HS-5 (cell line): ENCODE data around the gene CSRP1.
"Not testable (repeated sequence)": the region's sequence is repeated elsewhere in the genome, so short reads cannot be mapped to it uniquely, and the experiment has no call there.

ENCODE experiments used
- DNase-seq: peaks from one replicate; pipeline ENCODE4 v3.0.0-alpha.2; 2012; ENCODE audit warnings: low read depth

CSRP1 gene

GRCh38 chr1:201496296-201496690, 10.6 kb downstream of the CSRP1 start:
- no peak for DNase-seq

DNA sequence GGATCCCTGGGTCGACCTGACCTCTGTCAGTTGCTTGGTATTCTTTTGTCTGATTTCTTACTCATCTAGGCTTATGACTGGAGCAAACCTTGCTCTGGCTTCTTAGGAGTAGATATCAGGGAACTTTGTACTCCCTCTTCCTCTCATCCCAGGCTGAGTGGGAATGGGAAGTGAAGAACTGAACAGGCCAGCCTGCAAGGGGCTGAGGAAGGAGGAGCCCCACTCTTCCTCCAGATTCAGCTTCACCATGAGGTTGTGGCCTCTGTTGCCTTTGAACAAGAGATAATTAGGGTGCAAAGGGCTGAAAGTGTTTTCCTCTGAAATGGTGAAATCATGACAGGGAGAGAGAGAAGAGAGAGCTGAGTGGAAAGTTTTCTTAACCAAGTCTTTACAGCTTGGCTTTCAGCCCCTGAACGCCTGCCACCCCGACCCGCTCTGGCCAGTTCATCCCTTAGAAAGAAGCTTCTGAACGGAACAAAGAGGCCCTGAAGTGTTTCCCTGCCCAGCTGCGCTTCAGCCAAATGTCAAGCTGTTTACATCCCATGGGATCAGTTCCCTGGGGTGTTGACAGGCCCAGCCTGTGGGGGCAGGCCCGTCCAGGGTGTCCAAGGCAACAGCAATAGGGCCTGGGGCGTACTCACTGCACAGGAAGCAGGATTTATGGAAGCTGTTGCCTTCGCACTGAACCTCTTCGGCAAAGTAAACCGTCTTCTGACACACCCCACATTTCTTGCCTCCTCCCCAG, 11.2 kb downstream of the CSRP1 start:
- no peak for DNase-seq

DNA sequence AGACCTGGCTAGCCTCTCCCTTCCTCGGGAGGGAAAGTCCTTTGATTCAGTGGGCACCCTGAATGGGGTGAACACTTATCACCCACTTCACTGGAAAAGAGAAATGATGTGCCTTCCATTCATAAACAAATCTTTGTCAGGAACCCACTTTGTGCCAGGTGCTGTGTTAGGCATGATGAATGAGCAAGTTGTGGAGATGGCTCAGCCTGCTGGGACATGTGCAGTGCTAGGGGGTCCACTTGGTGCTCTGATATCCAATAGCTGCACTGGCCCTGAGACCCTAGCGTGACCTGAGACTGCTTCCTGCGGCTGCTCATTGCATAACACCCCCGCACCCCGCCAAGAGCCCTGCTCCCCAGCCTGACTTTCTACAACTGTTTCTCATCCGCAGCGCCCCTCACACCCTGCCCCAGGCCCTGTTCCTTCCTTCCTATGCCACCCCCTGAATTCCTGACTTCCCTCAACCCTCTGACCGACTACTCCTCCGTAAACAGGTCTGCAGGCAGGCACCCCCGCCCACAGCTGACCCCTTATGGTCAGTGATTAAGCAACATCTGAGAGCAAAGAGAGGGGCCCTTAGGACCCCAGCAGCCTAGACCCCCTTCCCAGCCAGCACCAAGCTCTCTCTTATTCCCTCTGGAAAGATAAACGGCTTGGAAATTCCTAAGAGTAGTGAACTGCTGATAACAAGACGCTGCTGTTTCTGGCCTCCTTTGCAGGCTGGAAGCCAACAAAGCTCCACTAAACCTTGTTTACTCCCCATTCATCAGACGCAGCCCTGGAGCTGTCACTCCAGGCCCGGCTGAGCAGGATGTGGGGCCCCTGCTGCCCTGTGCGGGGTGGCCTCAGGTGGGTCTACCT, 12.9 kb downstream of the CSRP1 start:
- no peak for DNase-seq

DNA sequence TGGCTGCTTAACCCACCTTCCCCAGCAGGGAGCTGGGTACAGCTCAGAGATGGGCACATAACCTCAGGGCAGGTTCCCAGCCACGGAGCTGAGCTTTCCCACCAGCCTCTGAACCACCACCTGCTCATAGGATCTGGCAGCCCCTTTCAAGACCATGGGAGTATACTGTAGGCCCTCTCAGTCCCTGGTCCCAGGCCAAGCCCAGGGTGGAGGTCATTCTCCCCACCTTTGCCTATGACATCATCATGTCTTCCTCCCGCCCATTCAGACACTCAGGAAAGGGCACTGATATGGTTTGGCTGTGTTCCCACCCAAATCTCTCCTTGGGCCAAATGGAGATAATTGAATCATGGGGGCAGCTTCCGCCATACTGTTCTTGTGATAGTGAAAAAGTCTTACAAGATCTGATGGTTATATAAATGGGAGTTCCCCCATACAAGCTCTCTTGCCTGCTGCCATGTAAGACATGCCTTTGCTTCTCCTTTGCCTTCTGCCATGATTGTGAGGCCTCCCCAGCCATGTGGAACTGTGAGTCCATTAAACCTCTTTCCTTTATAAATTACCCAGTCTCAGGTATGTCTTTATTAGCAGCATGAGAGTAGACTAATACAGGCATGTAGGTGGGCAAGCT, 13.8 kb downstream of the CSRP1 start:
- not testable (repeated sequence) for DNase-seq

DNA sequence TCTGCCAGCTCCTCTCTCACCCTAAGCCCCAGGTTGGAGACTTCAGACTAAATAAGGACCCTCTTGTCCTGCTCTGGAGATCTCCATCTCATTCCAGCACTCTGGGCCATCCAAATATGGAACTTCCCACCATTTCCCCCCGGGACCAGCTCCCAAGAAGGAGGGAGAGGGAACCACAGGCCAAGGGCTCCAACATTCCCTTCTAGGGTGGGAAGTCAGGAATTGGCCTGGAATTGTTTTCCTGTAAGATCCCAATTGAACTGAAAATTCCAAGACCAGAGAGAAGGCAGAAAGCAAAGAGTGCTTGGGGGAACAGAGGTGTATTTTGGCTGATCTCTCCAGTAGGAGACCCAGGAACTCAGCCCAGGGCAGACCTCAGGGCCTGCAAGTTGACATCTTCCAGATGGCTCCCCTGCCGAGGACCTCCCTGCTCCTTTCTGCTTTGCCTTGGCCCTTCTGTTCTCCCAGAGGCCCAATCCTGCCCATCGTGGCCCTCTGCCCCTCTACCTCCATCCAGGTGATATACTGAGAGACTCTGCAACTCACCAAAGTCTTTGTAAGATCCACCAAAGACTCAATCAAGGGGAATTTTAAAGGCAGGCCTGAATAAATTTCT, 14.9 kb downstream of the CSRP1 start:
- DNase-seq = no peak

GRCh38 chr1:201490708-201491131, 16.2 kb downstream of the CSRP1 start:
- DNase-seq = no peak

DNA sequence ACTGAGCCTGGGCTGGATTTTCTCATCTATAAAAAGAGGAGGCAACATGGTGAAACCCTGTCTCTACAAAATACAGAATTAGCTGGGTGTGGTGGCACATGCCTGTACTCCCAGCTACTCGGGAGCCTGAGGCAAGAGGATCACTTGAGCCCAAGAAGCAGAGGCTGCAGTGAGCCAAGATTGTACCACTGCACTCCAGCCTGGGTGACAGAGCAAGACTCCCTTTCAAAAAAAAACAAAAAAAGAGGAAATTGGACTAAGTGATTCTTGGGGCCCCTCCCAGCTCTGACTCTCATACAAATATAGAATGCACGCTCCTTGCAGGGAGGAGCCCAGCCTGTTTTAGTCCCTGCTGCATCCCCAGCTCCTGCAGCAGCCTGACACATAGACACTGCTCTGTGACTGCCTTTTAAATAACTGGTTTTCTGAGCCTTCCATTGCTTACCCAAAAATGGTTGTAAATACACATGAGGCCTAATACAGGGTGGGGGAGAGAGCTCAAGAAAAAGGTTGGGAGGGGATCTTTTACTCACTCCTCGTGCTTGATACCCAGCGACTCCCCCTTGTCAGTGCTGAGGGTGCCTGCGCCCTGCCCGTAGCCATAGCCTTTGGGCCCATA, 17.2 kb downstream of the CSRP1 start:
- DNase-seq = no peak

- DNase-seq = peak; percentile 95
These were observed 17.9 kb downstream of the CSRP1 start for GRCh38 chr1:201488830-201489589.

DNA sequence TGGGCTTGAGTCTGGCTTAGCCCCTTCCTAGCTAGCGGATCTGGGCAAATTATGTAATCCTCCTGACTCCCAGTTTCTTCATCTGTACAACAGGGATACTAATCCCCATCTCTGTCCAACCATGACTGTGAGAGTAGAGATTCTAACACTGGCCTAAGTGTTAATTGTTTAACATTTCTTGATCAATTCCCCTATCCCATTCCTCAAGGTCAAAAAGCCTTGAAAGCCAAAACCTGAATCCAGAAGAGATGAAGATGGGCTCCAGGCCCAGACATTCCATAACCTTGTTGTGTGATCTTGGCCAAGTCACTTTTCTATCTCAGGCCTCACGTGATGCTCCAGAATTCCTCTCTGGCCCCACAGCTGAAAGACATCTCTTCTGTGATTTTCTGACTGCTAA, 19.2 kb downstream of the CSRP1 start:
- no peak for DNase-seq

DNA sequence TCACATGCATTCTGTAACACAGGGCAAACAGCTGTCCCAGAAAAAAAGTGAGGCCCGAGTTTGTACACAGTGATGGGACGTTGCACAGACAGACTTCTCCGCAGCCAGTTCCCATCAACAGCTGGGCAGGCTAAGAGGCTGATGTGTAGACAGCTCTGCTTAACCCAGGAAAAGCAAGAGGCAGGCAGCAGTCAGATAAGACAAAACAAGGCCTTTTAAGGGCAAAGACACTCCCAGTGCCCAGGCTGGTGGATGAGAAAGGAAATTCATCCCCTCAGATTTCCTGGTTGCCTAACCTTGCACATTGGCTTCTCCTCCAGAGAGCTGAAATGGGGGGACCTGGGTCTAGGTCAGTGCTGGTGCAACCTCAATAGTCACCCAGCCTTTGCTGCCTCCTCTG, 20.7 kb downstream of the CSRP1 start:
- no peak for DNase-seq

DNA sequence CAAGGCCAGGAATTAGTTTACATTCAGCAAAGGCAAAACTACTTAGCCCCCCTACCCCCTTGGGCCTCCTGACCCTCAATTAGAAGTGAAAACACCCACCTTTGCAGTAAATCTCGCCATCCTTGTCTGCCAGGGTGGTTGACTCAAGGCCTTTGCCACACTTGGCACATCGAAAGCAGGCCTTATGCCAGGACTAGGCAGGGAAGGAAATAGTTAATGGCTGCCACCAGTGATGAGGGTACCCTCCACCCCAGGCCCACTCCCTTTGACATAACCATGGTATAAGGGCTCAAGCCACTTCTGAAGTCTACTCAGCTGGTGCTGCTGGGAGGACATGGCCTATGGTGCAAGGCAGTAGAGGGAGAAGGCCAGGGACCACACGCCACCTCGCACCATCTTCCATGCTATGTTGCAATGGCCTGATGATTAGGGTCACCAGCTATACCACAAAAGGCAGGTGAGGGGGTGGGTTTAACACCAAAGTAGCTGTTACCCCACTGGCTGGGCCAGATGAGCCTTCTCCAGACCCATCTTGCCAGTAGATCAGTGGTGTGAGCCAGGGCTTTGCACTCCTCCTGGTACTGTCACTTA, 21.6 kb downstream of the CSRP1 start:
- no peak for DNase-seq

DNA sequence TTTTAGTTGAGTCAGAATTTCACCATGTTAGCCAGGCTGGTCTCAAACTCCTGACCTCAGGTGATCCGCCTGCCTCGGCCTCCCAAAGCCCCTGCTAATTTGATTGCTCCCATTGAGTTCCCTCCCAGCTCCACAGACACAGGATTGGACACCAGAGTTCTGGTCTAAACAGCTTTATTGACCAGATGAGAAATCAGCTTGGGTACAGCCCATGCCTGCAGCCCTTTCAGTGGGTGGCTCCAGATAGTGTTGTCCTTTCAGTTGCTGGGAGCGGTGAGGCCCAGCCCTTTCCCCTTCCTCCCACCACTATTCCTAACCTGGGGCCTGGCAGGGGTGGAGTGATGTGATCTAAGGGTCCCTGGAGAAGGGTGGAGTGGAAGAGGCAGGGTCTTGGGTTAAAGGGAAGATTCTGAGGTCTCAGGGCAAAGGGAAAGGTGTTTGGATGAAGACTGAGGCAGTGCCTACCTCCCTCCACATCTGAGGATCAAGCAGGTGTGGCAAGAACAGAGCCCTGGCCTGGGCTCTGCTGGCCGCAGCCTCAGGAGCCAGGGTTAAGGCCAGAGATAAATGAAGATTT, 23.5 kb downstream of the CSRP1 start:
- no peak for DNase-seq

DNA sequence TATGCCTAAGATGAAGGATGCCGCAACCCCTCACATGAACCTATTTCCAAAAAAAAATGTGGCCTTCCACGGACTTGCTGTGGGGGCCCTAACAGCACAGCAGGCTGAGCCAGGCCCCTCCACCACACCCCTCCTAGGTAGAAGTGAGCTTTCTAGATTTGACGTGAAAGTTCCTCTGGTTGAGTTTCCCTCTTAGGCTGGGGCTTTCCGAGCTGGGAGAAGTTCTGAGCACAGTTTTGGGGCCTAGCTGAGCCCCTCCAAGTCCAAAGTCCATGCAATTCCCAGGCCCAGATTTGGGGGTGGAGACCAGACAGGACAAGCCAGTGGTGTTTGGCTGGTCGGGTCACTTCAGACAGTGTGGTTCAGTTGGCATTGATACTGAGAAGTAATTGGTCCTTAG, 24.2 kb downstream of the CSRP1 start:
- no peak for DNase-seq

DNA sequence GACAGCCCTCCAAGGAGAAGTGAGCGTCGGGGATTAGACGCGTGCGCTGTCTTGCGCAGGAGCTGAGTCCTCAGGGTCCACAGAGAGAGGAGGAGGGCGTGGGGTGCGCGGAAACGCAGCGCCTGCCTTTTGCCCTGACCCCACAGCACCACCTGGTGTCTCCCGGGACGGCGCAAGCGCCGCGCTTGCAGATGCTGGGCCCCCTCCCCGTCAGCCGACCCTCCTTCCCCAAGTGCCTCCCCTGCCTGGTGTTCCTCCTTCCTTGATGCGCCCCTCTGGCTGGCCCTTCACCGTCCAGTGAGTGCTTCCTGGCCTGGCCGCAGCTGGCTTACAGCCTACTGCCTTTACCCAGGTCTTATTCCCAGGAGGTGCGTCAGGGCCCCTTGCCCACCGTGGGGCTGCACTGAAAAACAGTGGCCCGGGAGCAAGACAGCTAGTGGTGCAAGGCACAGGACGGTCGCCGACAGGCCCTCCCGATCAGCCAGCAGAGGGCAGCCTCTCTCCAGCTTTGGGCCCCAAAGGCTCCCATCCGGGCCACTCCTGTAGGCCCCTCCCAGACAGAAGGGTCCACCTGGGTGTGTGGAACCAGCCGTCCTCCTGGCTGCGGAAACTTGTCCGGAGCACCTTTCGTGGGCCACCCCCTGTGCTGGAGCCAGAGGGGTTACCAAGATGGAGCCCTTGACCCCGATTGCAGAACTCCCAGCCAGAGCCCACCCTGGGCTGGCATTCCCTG, 25.0 kb downstream of the CSRP1 start:
- no peak for DNase-seq

DNA sequence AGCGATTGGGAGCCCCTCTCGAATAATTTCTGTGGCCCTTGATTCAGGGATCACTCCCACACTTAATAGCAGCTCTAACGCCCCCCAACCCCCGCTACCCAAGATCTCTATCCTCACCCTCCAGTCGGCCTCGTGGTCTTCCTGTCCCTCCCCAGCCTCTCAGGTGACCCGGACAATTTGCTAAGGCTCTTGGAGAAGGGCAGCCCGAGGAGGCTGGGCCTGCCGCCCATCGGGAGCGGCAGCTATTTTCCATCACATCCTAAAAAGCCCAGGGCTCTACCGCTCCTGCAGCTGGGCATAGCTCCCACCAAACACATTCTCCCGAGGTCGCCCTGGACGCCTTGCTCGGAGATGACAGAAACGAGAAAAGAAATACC, 25.9 kb downstream of the CSRP1 start:
- DNase-seq = no peak

DNA sequence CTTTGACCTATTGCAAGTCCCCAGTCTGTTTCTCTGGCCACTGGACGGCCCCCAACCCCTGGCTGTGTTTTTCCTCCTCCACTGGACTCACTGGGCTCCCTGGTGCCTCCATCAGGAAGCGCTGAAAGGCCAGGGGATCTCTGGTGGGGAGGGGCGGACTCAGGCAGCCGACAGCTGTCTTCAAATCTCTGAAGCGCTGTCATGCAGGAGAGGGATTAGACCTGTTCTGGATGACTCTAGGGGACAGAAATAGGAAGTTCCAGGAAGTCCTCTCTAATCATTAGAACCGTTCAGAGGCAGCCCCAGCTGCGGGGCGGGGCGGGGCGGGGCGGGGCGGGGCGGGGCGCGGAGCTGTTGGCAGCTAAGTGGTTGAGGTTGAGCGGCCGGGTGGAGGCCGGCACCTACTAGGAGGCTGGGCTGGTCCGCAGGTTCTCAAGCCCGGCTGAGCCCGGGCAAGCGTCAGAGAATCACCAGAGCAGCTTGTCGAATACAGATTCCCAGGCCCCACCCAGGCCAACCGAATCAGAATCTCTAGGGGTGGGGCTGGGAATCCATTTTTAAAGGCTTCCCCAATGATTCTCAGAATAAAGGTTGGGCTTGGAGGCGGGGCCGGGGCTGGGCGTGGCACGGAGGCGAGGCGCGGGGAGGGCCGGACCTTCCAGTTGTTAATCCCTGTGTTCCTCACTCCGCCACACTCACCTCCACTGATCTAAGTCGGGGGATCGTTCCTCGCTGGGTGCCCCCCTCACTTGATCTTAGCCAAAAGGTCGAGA, 26.5 kb downstream of the CSRP1 start:
- no peak for DNase-seq

- DNase-seq = no peak
These were observed 27.7 kb downstream of the CSRP1 start for GRCh38 chr1:201479201-201479730.

DNA sequence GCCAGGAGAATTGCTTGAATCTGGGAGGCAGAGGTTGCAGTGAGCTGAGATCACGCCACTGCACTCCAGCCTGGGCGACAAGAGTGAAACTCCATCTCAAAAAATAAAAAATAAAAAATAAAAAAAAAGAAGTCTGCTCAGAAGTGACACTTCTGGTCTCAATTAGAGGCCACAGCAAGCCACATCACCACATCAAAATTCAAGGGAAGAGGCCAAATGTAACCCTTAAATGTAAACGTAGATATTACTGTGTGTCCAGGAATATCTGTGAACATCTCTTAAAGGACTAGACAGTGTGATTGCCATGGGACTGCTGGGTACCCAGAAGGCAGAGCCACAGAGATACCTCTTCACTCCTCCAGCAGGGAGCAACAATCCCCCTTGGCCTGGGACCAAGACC, 28.3 kb downstream of the CSRP1 start:
- DNase-seq = not testable (repeated sequence)
